IPS DF 19.7 (cell line): ENCODE results near the gene PASD1.

Experiments
- DNase-seq: peaks from one replicate; pipeline ENCODE4 v3.0.0-alpha.2; 2013; ENCODE audit warnings: low read depth, low spot score

PASD1 gene

GRCh38 chrX:151701071-151701470 lies 137.6 kb downstream of the PASD1 start:
- DNase-seq: no peak

- DNase-seq: no peak
Observed at GRCh38 chrX:151701531-151701930, 138.1 kb downstream of the PASD1 start.

- no peak for DNase-seq
Observed at GRCh38 chrX:151702026-151702714, 138.7 kb downstream of the PASD1 start.

- DNase-seq: no peak
Observed at GRCh38 chrX:151702741-151703340, 139.4 kb downstream of the PASD1 start.

GRCh38 chrX:151703487-151703886 lies 140.0 kb downstream of the PASD1 start:
- no peak for DNase-seq

- no peak for DNase-seq
Observed at GRCh38 chrX:151704041-151704663, 140.7 kb downstream of the PASD1 start.

- no peak for DNase-seq
Observed at GRCh38 chrX:151708821-151709220, 145.3 kb downstream of the PASD1 start.

- no peak for DNase-seq
Observed at GRCh38 chrX:151710457-151710856, 147.0 kb downstream of the PASD1 start.

- DNase-seq: no peak
Observed at GRCh38 chrX:151711154-151711553, 147.7 kb downstream of the PASD1 start.

- no peak for DNase-seq
Observed at GRCh38 chrX:151711787-151712186, 148.3 kb downstream of the PASD1 start.

GRCh38 chrX:151712253-151712652 lies 148.8 kb downstream of the PASD1 start:
- no peak for DNase-seq

GRCh38 chrX:151713849-151714248 lies 150.4 kb downstream of the PASD1 start:
- DNase-seq: peak; percentile 25

- no peak for DNase-seq
Observed at GRCh38 chrX:151714362-151714761, 150.9 kb downstream of the PASD1 start.

GRCh38 chrX:151715752-151716151 lies 152.3 kb downstream of the PASD1 start, which contains the start of gene FATE1:
TSS of gene FATE1 (plus strand) at chrX:151716035. CDS start at chrX:151716120, 85 bp downstream.
- DNase-seq: no peak

GRCh38 chrX:151722241-151722846 lies 158.9 kb downstream of the PASD1 start:
- peak; percentile 33 for DNase-seq

- DNase-seq: no peak
Observed at GRCh38 chrX:151723156-151723760, 159.8 kb downstream of the PASD1 start.

- DNase-seq: no peak
Observed at GRCh38 chrX:151724563-151725337, 161.3 kb downstream of the PASD1 start.

- DNase-seq: no peak
Observed at GRCh38 chrX:151725338-151725614, 161.8 kb downstream of the PASD1 start.
